Tibial nerve (tissue), 4 donors: ENCODE measurements around the gene C2CD2L. TPM values are rescaled to one million over a fixed set of nuclear protein-coding genes. Genes with fewer than 3 reads are reported as not detected.
A peak's percentile ranks its signal among the peaks of the same experiment; 100 is the strongest.

ENCODE experiments used
- DNase-seq, 2 donors: peaks; one replicate each; pipeline ENCODE4 v3.0.0-alpha.2; 2019; ENCODE audit warnings: low spot score in 2 of 2
- H3K27ac ChIP-seq, 4 donors: fragments of 200-600 bp; sonication (generic) in 3 of 4; one replicate each; pipeline ENCODE4 v1.5.1; 2017 to 2019; ENCODE audit warnings: mild to moderate bottlenecking in 1 of 4
- H3K27me3 ChIP-seq, 2 donors: fragments of 200-600 bp; sonication (generic) in 1 of 2; one replicate each; pipeline versions ENCODE4 v1.5.1 to v1.6.0; 2017 to 2019
- H3K36me3 ChIP-seq, 3 donors: fragments of 200-600 bp; sonication (generic); one replicate each; pipeline ENCODE4 v1.5.1; 2018 to 2019
- H3K4me1 ChIP-seq, 4 donors: fragments of 200-600 bp; sonication (generic) in 3 of 4; one replicate each; pipeline ENCODE4 v1.5.1; 2017 to 2019
- H3K4me3 ChIP-seq, 4 donors: fragments of 200-600 bp; sonication (generic) in 3 of 4; one replicate each; pipeline ENCODE4 v1.5.1; 2017 to 2019; ENCODE audit warnings: mild to moderate bottlenecking in 1 of 4, moderate library complexity in 1 of 4
- H3K9me3 ChIP-seq, 4 donors: fragments of 200-600 bp; sonication (generic) in 3 of 4; one replicate each; pipeline ENCODE4 v1.5.1; 2017 to 2019
- CTCF ChIP-seq, 5 experiments: fragments of 200-600 bp in 3 of 5; fragments of 450-650 bp in 2 of 5; sonication (generic) in 3 of 5; IDR thresholded peaks; one replicate each; pipeline ENCODE4 v1.5.1; 2016 to 2019; ENCODE audit warnings: antibody characterized with exemption in 5 of 5, mild to moderate bottlenecking in 3 of 5, moderate library complexity in 2 of 5
- EP300 ChIP-seq, 2 donors: sonication (generic); formaldehyde crosslinking; IDR thresholded peaks; one replicate each; pipeline ENCODE4 v1.6.1; 2017; ENCODE audit warnings: antibody characterized with exemption in 2 of 2, mild to moderate bottlenecking in 1 of 2
- POLR2A ChIP-seq, 2 donors: fragments of 450-650 bp; IDR thresholded peaks; one replicate each; pipeline ENCODE4 v1.6.1; 2017; ENCODE audit warnings: antibody characterized with exemption in 2 of 2, mild to moderate bottlenecking in 2 of 2, moderate library complexity in 2 of 2
- WGBS, 2 donors: methylation state at CpG; one replicate each; pipeline ENCODE4 v1.1.5; 2018; 5-methylcytosine and 5-hydroxymethylcytosine counted together
- total RNA-seq, 4 donors: library from RNA; depleted of rRNA; stranded (reverse); fragments of >200 nt; gene quantifications; one replicate each; pipeline ENCODE4 v1.1.0, GENCODE V29; 2016

The C2CD2L gene
- total RNA-seq, 4 donors from 2014 or later: 11.4 to 13.8 (median 12.3) TPM

GRCh38 chr11:119084663-119085436 is 22.3 kb upstream of the C2CD2L start, which contains the start of gene HMBS:
TSS of gene HMBS (plus strand) at chr11:119084881. CDS start at chr11:119085034, 153 bp downstream.
- Histone ChIP-seq H3K4me3 (peak within 1 kb of the TSS; percentile 52 to 92 (median 87)), H3K27ac (peak within 1 kb of the TSS; percentile 87 to 94 (median 88)), H3K36me3 (peaks cover 0 to 29% (median 8%) of the 10 kb centered on the region in 3 donors), H3K27me3 (no peaks in the 10 kb centered on the region), H3K4me1 (peaks cover 0 to 35% (median 10%) of the 10 kb centered on the region in 4 donors), H3K9me3 (no peaks in the 10 kb centered on the region)
- peak; percentile 83 to 89 for DNase-seq
- WGBS, 2 donors: 0% methylated on average over 25 to 45 of the region's 45 CpGs
- TF ChIP-seq EP300 (IDR thresholded peaks at IDR 0.05) (peak; percentile 71 to 82), POLR2A (IDR thresholded peaks at IDR 0.05) (peak in 1 of 2 donors; percentile 41), CTCF (IDR thresholded peaks at IDR 0.05) (peak in 2 of 5 experiments; percentile 16 to 35)

- Histone ChIP-seq H3K27ac (peak overlapping the region; percentile 87 to 94 (median 88)), H3K36me3 (peaks cover 0 to 23% (median 2%) of the 10 kb centered on the region in 3 donors), H3K27me3 (no peaks in the 10 kb centered on the region), H3K4me3 (peak overlapping the region; percentile 52 to 92 (median 87)), H3K4me1 (peaks cover 0 to 35% (median 10%) of the 10 kb centered on the region in 4 donors), H3K9me3 (no peaks in the 10 kb centered on the region)
- 0% methylated on average over 13 of the region's 13 CpGs for WGBS, 2 donors
- no peak for DNase-seq
- TF ChIP-seq EP300 (IDR thresholded peaks at IDR 0.05) (no peak), CTCF (IDR thresholded peaks at IDR 0.05) (no peak), POLR2A (IDR thresholded peaks at IDR 0.05) (no peak)
Measured at GRCh38 chr11:119085437-119085847, 21.7 kb upstream of the C2CD2L start.

- WGBS, 2 donors: 80 to 82% methylated on average over 6 of the region's 6 CpGs
- no peaks in the 10 kb centered on the region for H3K9me3 ChIP-seq
- no peak overlapping the region for H3K4me3 ChIP-seq
- no peaks in the 10 kb centered on the region for H3K27me3 ChIP-seq
- peaks cover 0 to 8% (median 0%) of the 10 kb centered on the region in 3 donors for H3K36me3 ChIP-seq
- no peak for DNase-seq
- H3K4me1 ChIP-seq: peaks cover 0 to 21% (median 10%) of the 10 kb centered on the region in 4 donors
- no peak for TF ChIP-seq CTCF (IDR thresholded peaks at IDR 0.05)
- TF ChIP-seq POLR2A (IDR thresholded peaks at IDR 0.05): no peak
- TF ChIP-seq EP300 (IDR thresholded peaks at IDR 0.05): no peak
- no peak overlapping the region for H3K27ac ChIP-seq
Measured at GRCh38 chr11:119087123-119087522, 20.0 kb upstream of the C2CD2L start.

- no peaks in the 10 kb centered on the region for H3K27me3 ChIP-seq
- no peak for DNase-seq
- no peak overlapping the region for H3K27ac ChIP-seq
- WGBS, 2 donors: 95 to 100% methylated on average over 2 of the region's 2 CpGs
- H3K4me3 ChIP-seq: no peak overlapping the region
- peaks cover 0 to 27% (median 13%) of the 10 kb centered on the region in 4 donors for H3K4me1 ChIP-seq
- no peak for TF ChIP-seq CTCF (IDR thresholded peaks at IDR 0.05)
- H3K9me3 ChIP-seq: no peaks in the 10 kb centered on the region
- peaks cover 0 to 9% (median 0%) of the 10 kb centered on the region in 3 donors for H3K36me3 ChIP-seq
Measured at GRCh38 chr11:119087747-119088241, 19.4 kb upstream of the C2CD2L start.

GRCh38 chr11:119088406-119088805 is 18.7 kb upstream of the C2CD2L start:
- Histone ChIP-seq H3K36me3 (peaks cover 0 to 14% (median 0%) of the 10 kb centered on the region in 3 donors), H3K9me3 (no peaks in the 10 kb centered on the region), H3K27me3 (no peaks in the 10 kb centered on the region), H3K4me1 (peaks cover 0 to 33% (median 19%) of the 10 kb centered on the region in 4 donors), H3K4me3 (no peak overlapping the region), H3K27ac (no peak overlapping the region)
- WGBS, 2 donors: 85 to 91% methylated on average over 9 of the region's 9 CpGs
- TF ChIP-seq POLR2A (IDR thresholded peaks at IDR 0.05): no peak
- TF ChIP-seq CTCF (IDR thresholded peaks at IDR 0.05): no peak
- TF ChIP-seq EP300 (IDR thresholded peaks at IDR 0.05): no peak
- no peak for DNase-seq
